Tibial nerve (tissue), 4 donors: ENCODE measurements around the gene CHD9NB. TPM values are rescaled to one million over a fixed set of nuclear protein-coding genes. Genes with fewer than 3 reads are reported as not detected.

Experiments used
- DNase-seq, 2 donors: peaks; one replicate each; pipeline ENCODE4 v3.0.0-alpha.2; 2019; ENCODE audit warnings: low spot score in 2 of 2
- H3K27ac ChIP-seq, 4 donors: fragments of 200-600 bp; sonication (generic) in 3 of 4; one replicate each; pipeline ENCODE4 v1.5.1; 2017 to 2019; ENCODE audit warnings: mild to moderate bottlenecking in 1 of 4
- H3K27me3 ChIP-seq, 2 donors: fragments of 200-600 bp; sonication (generic) in 1 of 2; one replicate each; pipeline versions ENCODE4 v1.5.1 to v1.6.0; 2017 to 2019
- H3K36me3 ChIP-seq, 3 donors: fragments of 200-600 bp; sonication (generic); one replicate each; pipeline ENCODE4 v1.5.1; 2018 to 2019
- H3K4me1 ChIP-seq, 4 donors: fragments of 200-600 bp; sonication (generic) in 3 of 4; one replicate each; pipeline ENCODE4 v1.5.1; 2017 to 2019
- H3K4me3 ChIP-seq, 4 donors: fragments of 200-600 bp; sonication (generic) in 3 of 4; one replicate each; pipeline ENCODE4 v1.5.1; 2017 to 2019; ENCODE audit warnings: mild to moderate bottlenecking in 1 of 4, moderate library complexity in 1 of 4
- H3K9me3 ChIP-seq, 4 donors: fragments of 200-600 bp; sonication (generic) in 3 of 4; one replicate each; pipeline ENCODE4 v1.5.1; 2017 to 2019
- EP300 ChIP-seq, 2 donors: sonication (generic); formaldehyde crosslinking; IDR thresholded peaks; one replicate each; pipeline ENCODE4 v1.6.1; 2017; ENCODE audit warnings: antibody characterized with exemption in 2 of 2, mild to moderate bottlenecking in 1 of 2
- POLR2A ChIP-seq, 2 donors: fragments of 450-650 bp; IDR thresholded peaks; one replicate each; pipeline ENCODE4 v1.6.1; 2017; ENCODE audit warnings: antibody characterized with exemption in 2 of 2, mild to moderate bottlenecking in 2 of 2, moderate library complexity in 2 of 2
- WGBS, 2 donors: methylation state at CpG; one replicate each; pipeline ENCODE4 v1.1.5; 2018; 5-methylcytosine and 5-hydroxymethylcytosine counted together
- total RNA-seq, 4 donors: library from RNA; depleted of rRNA; stranded (reverse); fragments of >200 nt; gene quantifications; one replicate each; pipeline ENCODE4 v1.1.0, GENCODE V29; 2016
- TF ChIP-seq, protein P1 (sequence below), 5 experiments: fragments of 200-600 bp in 3 of 5; fragments of 450-650 bp in 2 of 5; sonication (generic) in 3 of 5; IDR thresholded peaks; one replicate each; pipeline ENCODE4 v1.5.1; 2016 to 2019; ENCODE audit warnings: antibody characterized with exemption in 5 of 5, mild to moderate bottlenecking in 3 of 5, moderate library complexity in 2 of 5

CHD9NB gene
- total RNA-seq, 4 donors from 2014 or later: 5.1 to 16.4 (median 9.3) TPM

DNA sequence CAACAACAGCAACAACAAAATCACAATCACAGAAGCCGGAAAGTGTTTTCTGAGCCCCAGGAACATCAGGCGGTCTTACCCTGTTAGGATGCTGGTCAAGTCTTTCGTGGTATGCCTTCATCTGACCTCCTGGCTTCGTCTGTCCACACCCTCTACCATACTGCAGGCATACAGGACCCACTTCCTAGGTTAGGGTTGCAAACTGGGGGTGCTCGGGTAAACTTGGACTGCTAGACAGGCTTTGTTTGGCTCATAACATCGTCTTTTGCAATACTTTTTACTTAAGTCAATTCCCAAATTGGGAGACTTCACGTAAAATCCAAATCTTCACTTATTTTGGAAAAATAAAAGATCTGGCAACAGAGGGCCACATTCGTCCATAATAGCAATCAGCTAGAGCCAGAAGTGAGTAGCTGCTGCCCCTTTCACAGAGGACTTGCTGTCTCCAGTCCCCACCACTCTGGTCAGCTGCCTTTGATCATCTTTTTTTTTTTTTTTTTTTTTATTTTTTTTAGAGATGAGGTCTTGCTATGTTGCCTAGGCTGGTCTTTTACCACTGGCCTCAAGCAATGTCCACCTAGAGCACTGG, 32.1 kb upstream of the CHD9NB start:
- TF ChIP-seq EP300 (IDR thresholded peaks at IDR 0.05) (peak in 1 of 2 donors; percentile 39), POLR2A (IDR thresholded peaks at IDR 0.05) (no peak)
- TF ChIP-seq, protein P1, sequence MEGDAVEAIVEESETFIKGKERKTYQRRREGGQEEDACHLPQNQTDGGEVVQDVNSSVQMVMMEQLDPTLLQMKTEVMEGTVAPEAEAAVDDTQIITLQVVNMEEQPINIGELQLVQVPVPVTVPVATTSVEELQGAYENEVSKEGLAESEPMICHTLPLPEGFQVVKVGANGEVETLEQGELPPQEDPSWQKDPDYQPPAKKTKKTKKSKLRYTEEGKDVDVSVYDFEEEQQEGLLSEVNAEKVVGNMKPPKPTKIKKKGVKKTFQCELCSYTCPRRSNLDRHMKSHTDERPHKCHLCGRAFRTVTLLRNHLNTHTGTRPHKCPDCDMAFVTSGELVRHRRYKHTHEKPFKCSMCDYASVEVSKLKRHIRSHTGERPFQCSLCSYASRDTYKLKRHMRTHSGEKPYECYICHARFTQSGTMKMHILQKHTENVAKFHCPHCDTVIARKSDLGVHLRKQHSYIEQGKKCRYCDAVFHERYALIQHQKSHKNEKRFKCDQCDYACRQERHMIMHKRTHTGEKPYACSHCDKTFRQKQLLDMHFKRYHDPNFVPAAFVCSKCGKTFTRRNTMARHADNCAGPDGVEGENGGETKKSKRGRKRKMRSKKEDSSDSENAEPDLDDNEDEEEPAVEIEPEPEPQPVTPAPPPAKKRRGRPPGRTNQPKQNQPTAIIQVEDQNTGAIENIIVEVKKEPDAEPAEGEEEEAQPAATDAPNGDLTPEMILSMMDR (IDR thresholded peaks at IDR 0.05): no peak
- H3K27ac ChIP-seq: peak overlapping the region; percentile 73 to 91 (median 80)

DNA sequence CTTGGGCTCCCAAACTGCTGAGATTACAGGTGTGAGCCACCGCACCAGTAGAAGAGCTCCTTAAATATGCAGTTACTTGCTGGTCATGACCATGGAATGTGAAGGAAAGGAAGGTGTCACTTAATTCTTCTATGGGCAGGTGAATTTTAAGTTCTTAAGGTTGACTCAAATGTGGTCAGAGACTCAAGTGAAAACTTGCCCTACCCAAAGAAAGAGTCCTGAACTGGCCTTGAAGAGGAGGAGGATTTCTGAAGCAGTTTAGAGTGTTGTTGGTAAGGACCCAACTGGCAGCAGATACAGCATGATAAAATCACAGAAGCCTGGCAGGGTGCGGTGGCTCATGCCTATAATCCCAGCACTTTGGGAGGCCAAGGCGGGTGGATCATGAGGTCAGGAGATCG, 31.4 kb upstream of the CHD9NB start:
- Histone ChIP-seq H3K27ac (peak overlapping the region; percentile 73 to 91 (median 80)), H3K36me3 (no peaks in the 10 kb centered on the region), H3K4me3 (no peak overlapping the region), H3K4me1 (peaks cover 7 to 96% (median 46%) of the 10 kb centered on the region in 4 donors), H3K27me3 (no peaks in the 10 kb centered on the region), H3K9me3 (no peaks in the 10 kb centered on the region)
- TF ChIP-seq POLR2A (IDR thresholded peaks at IDR 0.05) (no peak), EP300 (IDR thresholded peaks at IDR 0.05) (no peak)
- TF ChIP-seq, protein P1 (IDR thresholded peaks at IDR 0.05): no peak
- DNase-seq: peak in 1 of 2 donors; percentile 48
- 87 to 88% methylated on average over 4 of the region's 4 CpGs for WGBS, 2 donors

More for the DNA sequence above, 32.1 kb upstream of the CHD9NB start:
- no peaks in the 10 kb centered on the region for H3K27me3 ChIP-seq
- WGBS, 2 donors: 69% methylated on average over 8 of the region's 8 CpGs
- H3K4me3 ChIP-seq: no peak overlapping the region
- peaks cover 10 to 96% (median 48%) of the 10 kb centered on the region in 4 donors for H3K4me1 ChIP-seq
- H3K36me3 ChIP-seq: no peaks in the 10 kb centered on the region
- H3K9me3 ChIP-seq: no peaks in the 10 kb centered on the region
- peak in 1 of 2 donors; percentile 30 for DNase-seq

DNA sequence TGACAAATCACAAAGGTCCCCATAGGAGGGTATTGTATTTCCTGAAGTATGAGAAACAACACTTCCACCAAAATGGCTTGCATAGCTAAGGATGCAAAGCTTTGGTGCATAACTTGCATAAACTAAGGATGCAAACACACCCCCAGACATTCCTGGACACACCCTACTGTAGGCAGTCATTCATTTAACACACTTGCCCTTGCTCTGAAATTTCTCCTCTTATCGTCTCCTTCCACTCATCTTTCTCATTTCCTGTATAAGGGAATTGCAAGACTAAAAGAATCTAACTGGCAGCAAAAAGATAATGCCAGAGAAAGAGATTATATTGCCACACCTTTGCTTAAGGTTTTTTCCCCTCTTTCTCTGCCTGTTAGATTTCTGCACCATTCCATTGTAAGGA, 30.4 kb upstream of the CHD9NB start:
- H3K27me3 ChIP-seq: no peaks in the 10 kb centered on the region
- TF ChIP-seq, protein P1 (IDR thresholded peaks at IDR 0.05): no peak
- TF ChIP-seq POLR2A (IDR thresholded peaks at IDR 0.05) (no peak), EP300 (IDR thresholded peaks at IDR 0.05) (no peak)
- H3K4me1 ChIP-seq: peaks cover 7 to 93% (median 47%) of the 10 kb centered on the region in 4 donors
- 60 to 62% methylated on average over 1 of the region's 1 CpG for WGBS, 2 donors
- no peaks in the 10 kb centered on the region for H3K36me3 ChIP-seq
- H3K27ac ChIP-seq: peak overlapping the region in 2 of 4 donors; percentile 87 to 91
- DNase-seq: no peak
- H3K4me3 ChIP-seq: no peak overlapping the region
- H3K9me3 ChIP-seq: no peaks in the 10 kb centered on the region

DNA sequence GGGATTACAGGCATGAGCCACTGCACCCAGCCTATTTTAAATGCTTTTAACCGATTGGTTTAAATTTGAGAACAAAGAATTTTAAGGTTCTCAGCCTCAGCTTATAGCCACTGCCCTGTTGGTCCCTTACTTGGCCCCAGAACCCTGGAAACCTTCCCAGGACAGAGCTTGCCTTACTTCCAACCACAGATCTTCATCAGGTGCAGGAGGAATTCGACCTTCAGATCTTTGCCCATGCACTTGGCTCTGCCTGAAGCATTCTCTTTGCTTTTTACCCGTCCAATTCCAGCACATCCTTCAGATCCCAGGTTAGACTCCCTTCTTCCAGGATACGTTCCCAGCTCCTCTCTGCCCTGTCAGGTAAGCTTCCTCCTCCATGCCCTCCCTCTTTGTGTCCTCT, 29.8 kb upstream of the CHD9NB start:
- DNase-seq: no peak
- no peaks in the 10 kb centered on the region for H3K36me3 ChIP-seq
- H3K9me3 ChIP-seq: no peaks in the 10 kb centered on the region
- 77 to 78% methylated on average over 4 of the region's 4 CpGs for WGBS, 2 donors
- H3K4me1 ChIP-seq: peaks cover 7 to 88% (median 47%) of the 10 kb centered on the region in 4 donors
- H3K27me3 ChIP-seq: no peaks in the 10 kb centered on the region
- TF ChIP-seq EP300 (IDR thresholded peaks at IDR 0.05) (no peak), POLR2A (IDR thresholded peaks at IDR 0.05) (no peak)
- TF ChIP-seq, protein P1 (IDR thresholded peaks at IDR 0.05): no peak
- H3K4me3 ChIP-seq: no peak overlapping the region
- H3K27ac ChIP-seq: peak overlapping the region in 1 of 4 donors; percentile 41

DNA sequence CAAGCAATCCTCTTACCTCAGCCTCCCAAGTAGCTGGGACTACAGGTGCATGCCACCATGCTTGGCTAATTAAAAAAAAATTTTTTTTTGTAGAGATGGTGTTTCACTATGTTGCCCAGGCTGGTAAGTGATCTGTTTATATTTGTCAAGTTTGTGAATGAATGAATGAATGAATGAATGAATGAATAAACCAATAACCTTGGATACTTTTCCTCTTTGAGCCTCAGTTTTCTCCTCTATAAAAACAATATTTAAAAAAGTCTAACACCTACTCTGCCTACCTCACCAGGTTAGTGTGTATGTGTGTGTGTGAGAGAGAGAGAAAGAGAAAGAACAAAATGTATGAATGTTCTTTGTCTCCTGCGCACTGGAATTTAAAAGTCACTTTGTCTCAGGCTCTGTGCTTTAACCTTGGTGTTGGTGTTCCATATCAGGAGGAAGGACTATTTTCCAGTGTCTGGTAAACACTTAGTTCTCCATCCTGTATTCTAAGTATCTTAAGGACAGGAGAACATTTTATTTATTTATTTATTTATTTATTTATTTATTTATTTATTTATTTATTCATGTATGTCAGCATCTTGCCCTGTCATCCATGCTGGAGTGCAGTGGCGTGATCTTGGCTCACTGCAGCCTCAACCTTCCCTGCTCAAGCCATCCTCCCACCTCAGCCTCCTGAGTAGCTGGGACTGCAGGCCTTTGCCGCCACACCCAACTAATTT, 29.1 kb upstream of the CHD9NB start:
- TF ChIP-seq, protein P1 (IDR thresholded peaks at IDR 0.05): no peak
- no peak for TF ChIP-seq POLR2A (IDR thresholded peaks at IDR 0.05)
- TF ChIP-seq EP300 (IDR thresholded peaks at IDR 0.05): no peak
- H3K36me3 ChIP-seq: no peaks in the 10 kb centered on the region
- H3K27me3 ChIP-seq: no peaks in the 10 kb centered on the region
- 95 to 99% methylated on average over 3 of the region's 3 CpGs for WGBS, 2 donors
- H3K9me3 ChIP-seq: no peaks in the 10 kb centered on the region
- H3K4me1 ChIP-seq: peaks cover 7 to 82% (median 47%) of the 10 kb centered on the region in 4 donors
- DNase-seq: no peak
- H3K27ac ChIP-seq: peak overlapping the region in 2 of 4 donors; percentile 41 to 90
- no peak overlapping the region for H3K4me3 ChIP-seq
